HG03460 (cell line): ENCODE data around the gene PRR14.

Source experiments
- ATAC-seq: cut with Tn5 transposase; IDR thresholded peaks from one replicate; pipeline ENCODE4 v1.9.1; 2021; ENCODE audit not compliant: unreplicated experiment

Gene PRR14

GRCh38 chr16:30658731-30659506 lies 8.2 kb downstream of the PRR14 start:
- peak; percentile 31 for ATAC-seq

GRCh38 chr16:30659507-30660423 lies 9.0 kb downstream of the PRR14 start:
- no peak for ATAC-seq

DNA sequence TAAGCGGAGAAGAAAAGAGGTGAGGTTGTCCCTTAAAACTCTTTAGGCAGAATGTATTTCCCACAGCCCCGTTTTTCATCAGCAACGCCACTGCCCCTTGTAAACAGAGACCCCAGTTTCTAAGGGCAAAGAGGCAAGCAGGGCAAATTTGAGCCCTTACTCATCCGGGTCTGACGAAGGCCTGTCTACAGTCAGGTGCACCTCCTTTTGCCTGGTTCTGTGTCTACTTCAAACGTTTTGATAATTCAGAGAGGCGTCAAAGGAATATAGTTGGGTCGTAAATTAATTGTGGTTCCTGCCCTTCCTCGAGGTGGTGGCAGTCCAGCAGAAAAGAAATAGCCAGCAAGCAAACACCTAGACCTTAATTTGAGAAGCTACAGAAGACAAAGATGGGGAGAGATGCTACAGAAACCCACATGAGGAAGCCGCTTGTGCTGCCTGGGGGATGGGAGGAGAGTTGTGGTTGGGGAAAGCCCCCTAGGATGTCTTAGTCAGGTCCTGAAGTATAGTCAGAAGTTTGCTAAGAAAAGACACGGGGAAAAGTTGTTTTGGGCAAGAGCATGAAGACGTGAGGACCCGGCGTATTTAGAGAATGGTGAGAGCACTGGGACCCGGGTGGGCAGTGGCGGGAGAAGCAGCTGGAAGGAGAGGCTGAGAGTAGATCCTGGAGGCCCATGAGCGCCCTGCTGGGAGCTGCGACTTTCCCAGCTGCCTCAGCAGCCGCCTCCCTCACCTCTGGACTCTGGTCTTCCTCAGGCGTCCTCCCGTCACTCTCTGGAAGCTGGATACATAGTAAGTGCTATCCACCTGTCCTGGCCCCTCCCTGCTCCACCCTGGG lies 9.9 kb downstream of the PRR14 start:
- no peak for ATAC-seq

DNA sequence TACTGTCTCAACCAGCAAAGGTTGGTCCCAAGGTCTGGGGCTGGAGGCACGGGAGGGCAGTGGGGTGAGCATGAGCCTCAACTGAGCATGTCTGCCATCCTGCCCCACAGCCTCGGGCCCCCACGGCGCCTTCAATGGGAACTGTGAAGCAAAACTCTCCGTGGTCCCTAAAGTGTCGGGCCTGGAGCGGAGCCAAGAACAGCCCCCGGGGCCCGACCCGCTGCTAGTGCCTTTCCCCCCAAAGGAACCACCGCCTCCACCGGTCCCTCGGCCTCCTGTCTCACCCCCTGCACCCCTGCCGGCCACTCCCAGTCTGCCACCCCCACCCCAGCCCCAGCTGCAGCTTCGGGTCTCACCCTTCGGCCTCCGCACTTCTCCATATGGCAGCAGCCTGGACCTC lies 11.7 kb downstream of the PRR14 start:
- no peak for ATAC-seq

- ATAC-seq, result no peak
These were observed 12.3 kb downstream of the PRR14 start for GRCh38 chr16:30663038-30663437.

- no peak for ATAC-seq
These were observed 13.1 kb downstream of the PRR14 start for GRCh38 chr16:30663820-30664219.

GRCh38 chr16:30664616-30665109 lies 13.9 kb downstream of the PRR14 start:
- ATAC-seq, result no peak

- no peak for ATAC-seq
These were observed 14.5 kb downstream of the PRR14 start for GRCh38 chr16:30665155-30665829.

DNA sequence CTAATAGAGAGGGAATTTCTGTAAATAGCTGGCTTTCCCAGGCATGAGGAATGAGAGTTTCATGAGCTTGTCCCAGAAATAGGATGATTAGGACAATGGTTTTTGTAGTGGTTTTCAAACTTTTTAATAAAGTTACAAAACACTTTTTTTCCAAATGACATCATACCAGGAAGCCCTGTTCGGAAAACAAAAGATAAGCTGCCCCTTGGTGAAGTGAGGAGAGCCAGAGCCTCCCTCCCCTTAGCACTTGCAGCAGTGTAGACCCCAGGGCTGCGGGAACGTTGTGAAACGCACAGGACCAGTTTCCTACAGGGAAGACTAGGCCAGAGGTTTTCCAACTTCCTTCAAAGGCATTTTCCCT lies 15.1 kb downstream of the PRR14 start:
- ATAC-seq, result no peak

- no peak for ATAC-seq
These were observed 15.9 kb downstream of the PRR14 start for GRCh38 chr16:30666681-30667080.

GRCh38 chr16:30667361-30667905 lies 16.7 kb downstream of the PRR14 start:
- no peak for ATAC-seq

GRCh38 chr16:30668393-30668792 lies 17.6 kb downstream of the PRR14 start:
- ATAC-seq, result no peak

- ATAC-seq, result no peak
These were observed 18.5 kb downstream of the PRR14 start for GRCh38 chr16:30669026-30669902.

- no peak for ATAC-seq
These were observed 19.4 kb downstream of the PRR14 start for GRCh38 chr16:30669903-30670824.

DNA sequence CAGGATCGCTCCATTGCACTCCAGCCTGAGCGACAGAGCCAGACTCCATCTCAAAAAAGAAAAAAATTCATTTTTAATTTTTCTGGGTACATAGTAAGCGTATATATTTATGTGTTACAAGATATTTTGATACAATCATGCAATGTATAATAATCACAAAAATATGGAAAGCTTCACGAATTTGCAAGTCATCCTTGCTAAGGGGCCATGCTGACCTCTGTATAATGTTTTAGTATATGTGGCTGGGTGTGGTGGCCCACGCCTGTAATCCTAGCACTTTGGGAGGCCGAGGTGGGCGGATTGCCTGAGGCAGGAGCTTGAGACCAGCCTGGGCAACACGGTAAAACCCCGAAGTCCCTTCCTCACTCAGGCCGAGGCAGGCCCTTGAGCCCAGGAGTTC lies 24.4 kb downstream of the PRR14 start:
- no peak for ATAC-seq

DNA sequence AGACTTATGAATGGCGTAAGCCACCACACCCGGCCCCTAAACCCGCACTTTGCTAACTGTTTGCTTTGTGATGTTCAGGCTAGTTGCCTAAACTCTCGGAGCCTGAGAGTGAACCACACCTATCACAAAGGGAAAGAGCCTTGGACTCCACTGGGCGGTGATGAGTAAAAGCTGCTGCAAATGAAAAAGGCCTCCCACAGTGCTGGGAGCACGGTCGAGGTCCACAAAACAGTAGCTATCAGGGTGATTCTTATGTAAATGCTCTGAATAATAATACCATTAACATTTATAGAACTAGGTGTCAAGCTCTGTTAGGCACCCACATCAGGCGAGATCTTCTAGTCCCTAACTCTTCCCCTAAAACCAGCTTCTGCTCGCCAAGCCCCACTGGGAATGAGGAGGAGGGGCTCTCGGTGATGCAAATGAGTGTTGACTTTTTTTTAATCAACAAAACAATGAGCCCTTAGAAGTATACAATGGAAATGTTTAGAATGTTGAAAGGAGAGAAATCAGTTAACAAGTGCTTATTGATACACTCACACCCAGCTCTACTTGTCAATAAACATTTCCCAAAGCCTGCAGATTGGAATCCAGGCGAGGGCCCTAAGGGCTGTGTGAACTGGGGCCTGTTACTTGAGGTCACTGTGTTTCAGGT lies 27.3 kb downstream of the PRR14 start:
- no peak for ATAC-seq

GRCh38 chr16:30678586-30678970 lies 27.8 kb downstream of the PRR14 start:
- no peak for ATAC-seq

GRCh38 chr16:30680326-30680725 lies 29.6 kb downstream of the PRR14 start:
- ATAC-seq, result no peak
